Keratinocyte (primary cell): Measurements from ENCODE around the gene HOXB6.

ENCODE experiments used
- EZH2 ChIP-seq: IDR thresholded peaks from one replicate; pipeline ENCODE4 v1.6.1; 2012; ENCODE audit warnings: inconsistent platforms, mild to moderate bottlenecking, low read length, moderate library complexity
- TF ChIP-seq, protein P1 (sequence below), 3 experiments: IDR thresholded peaks in 1 of 3; conservative IDR thresholded peaks in 1 of 3; optimal IDR thresholded peaks in 1 of 3; 2 replicates in 2 of 3; 3 replicates in 1 of 3; pipeline versions ENCODE3 to v1.5.1; 2011; ENCODE audit warnings: low read length in 3 of 3, mild to moderate bottlenecking in 3 of 3, moderate library complexity in 2 of 3, control low read depth in 1 of 3, inconsistent platforms in 1 of 3; ENCODE audit not compliant: insufficient read depth in 2 of 3; ENCODE audit errors: extremely low read depth in 1 of 3

DNA sequence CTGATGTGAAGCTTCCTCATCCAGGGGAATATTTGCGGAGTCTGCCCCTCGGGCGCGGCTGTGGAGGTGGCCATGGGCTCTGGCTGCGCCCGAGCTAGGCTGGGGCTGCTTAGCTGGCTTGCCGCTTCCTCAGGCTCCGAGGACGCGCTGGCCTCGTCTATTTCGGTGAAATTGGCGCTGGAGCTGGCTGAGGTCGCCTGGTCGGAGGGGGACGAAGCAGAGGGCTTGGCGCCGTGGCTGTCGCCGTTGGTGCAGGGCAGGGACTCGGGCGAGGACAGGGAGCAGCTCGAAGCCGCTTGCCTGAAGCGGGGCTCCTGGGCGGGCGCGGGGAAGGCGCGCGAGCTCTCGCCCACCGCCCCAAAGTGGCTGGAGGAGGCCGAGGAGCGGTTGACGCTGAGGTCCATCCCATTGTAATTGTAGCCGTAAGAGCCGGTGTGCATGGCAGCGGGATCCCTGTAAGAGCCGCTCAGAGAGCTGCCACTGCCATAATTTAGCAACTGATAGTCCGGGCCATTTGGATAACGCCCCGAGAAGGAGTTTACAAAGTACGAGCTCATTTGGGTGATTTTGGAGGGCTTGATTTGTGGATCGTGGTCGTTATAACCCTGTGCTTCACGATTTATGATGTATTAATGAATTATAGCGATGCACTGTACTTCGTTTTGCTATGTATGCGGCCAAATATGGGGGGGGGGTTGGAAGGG lies 11.5 kb downstream of the HOXB6 start, which contains the start of gene HOXB5:
- TF ChIP-seq, protein P1, sequence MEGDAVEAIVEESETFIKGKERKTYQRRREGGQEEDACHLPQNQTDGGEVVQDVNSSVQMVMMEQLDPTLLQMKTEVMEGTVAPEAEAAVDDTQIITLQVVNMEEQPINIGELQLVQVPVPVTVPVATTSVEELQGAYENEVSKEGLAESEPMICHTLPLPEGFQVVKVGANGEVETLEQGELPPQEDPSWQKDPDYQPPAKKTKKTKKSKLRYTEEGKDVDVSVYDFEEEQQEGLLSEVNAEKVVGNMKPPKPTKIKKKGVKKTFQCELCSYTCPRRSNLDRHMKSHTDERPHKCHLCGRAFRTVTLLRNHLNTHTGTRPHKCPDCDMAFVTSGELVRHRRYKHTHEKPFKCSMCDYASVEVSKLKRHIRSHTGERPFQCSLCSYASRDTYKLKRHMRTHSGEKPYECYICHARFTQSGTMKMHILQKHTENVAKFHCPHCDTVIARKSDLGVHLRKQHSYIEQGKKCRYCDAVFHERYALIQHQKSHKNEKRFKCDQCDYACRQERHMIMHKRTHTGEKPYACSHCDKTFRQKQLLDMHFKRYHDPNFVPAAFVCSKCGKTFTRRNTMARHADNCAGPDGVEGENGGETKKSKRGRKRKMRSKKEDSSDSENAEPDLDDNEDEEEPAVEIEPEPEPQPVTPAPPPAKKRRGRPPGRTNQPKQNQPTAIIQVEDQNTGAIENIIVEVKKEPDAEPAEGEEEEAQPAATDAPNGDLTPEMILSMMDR (optimal IDR thresholded peaks at IDR 0.05 in 1 of 3, IDR thresholded peaks at IDR 0.05 in 1 of 3, conservative IDR thresholded peaks at IDR 0.05 in 1 of 3; ENCODE audit: extremely low read depth in 1 of 3, insufficient read depth in 2 of 3, low read length in 3 of 3), result no peak
- peak; percentile 70 for TF ChIP-seq EZH2
